Measurements from ENCODE around the gene MAPT. TPM values are rescaled to one million over a fixed set of nuclear protein-coding genes. Genes with fewer than 3 reads are reported as not detected.

MAPT gene
- total RNA-seq, 1 experiment from 2014 or later = 1.6 TPM

DNA sequence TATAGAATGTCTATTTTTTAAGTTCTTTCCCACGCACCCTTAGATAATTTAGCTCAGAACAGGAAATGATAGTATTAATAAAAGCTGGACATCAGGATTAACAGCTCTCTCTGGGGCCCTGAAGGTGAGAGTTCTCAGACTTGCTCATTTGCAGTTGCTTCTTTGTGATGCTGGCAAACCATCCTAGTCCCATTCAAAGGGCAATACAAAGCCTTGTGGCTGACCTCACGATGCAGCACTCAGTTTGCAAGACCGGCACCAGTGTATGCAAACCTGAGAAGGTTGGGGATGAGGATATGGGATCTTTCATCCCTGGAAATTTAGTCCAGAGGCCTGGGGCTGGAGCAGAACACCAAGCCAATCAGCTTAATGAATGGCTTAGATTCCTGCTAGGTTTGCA is 134.0 kb downstream of the MAPT start:
- H3K27ac Mint-ChIP-seq (ENCODE audit: unreplicated experiment) = peak overlapping the region; percentile 15
- no peak for TF ChIP-seq CTCF (IDR thresholded peaks at IDR 0.05; ENCODE audit: unreplicated experiment)
- H3K4me3 Mint-ChIP-seq (ENCODE audit: low read depth, unreplicated experiment) = no peak overlapping the region
- DNase-seq = no peak
- H3K4me1 Mint-ChIP-seq (ENCODE audit: low read depth, unreplicated experiment) = no peaks in the 10 kb centered on the region
- no peaks in the 10 kb centered on the region for H3K27me3 Mint-ChIP-seq (ENCODE audit: unreplicated experiment)
- intact Hi-C loops (cut with micrococcal nuclease; ENCODE audit: unreplicated experiment) = no loop called here
- H3K9me3 Mint-ChIP-seq (ENCODE audit: low read depth, unreplicated experiment) = no peaks in the 10 kb centered on the region
- CTCF ChIA-PET = no interaction called here
- peaks cover 83% of the 10 kb centered on the region for H3K36me3 Mint-ChIP-seq (ENCODE audit: insufficient read depth, unreplicated experiment)
- BruUV-seq (replicated peaks) = no TSS peak

DNA sequence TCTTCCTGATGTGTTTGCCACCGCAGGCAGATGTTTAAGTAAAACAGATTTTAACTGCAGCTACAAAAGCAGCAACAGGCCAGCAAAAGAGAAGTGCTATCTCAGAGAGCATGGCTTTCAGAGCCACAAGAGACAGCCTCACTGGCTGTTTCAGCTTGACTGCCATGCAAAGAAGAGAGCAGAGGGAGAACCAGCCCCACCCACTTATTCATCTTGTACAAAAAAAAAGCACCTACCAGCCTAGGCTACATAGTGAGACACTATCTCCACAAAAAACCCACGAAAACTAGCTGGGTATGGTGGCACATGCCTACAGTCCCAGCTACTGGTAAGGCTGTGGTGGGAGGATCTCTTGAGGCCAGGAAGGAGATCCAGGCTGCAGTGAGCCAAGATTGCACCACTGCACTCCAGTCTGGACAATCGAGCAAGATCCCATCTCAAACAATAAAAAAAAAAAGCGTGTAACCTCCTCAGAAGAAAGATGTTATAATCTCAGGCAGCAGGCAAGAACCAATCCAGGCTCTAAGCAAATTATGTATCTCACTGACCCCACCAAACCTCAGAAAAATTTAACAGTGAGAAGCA is 134.7 kb downstream of the MAPT start:
- CTCF ChIA-PET = no interaction called here
- H3K36me3 Mint-ChIP-seq (ENCODE audit: insufficient read depth, unreplicated experiment) = peaks cover 85% of the 10 kb centered on the region
- no peak for TF ChIP-seq CTCF (IDR thresholded peaks at IDR 0.05; ENCODE audit: unreplicated experiment)
- no peaks in the 10 kb centered on the region for H3K4me1 Mint-ChIP-seq (ENCODE audit: low read depth, unreplicated experiment)
- no peaks in the 10 kb centered on the region for H3K9me3 Mint-ChIP-seq (ENCODE audit: low read depth, unreplicated experiment)
- no TSS peak for BruUV-seq (replicated peaks)
- DNase-seq = no peak
- no peak overlapping the region for H3K27ac Mint-ChIP-seq (ENCODE audit: unreplicated experiment)
- intact Hi-C loops (cut with micrococcal nuclease; ENCODE audit: unreplicated experiment) = no loop called here
- H3K4me3 Mint-ChIP-seq (ENCODE audit: low read depth, unreplicated experiment) = no peak overlapping the region
- H3K27me3 Mint-ChIP-seq (ENCODE audit: unreplicated experiment) = no peaks in the 10 kb centered on the region

GRCh38 chr17:46029627-46030026 is 135.3 kb downstream of the MAPT start:
- Mint-ChIP-seq H3K36me3 (ENCODE audit: insufficient read depth, unreplicated experiment) (peaks cover 84% of the 10 kb centered on the region), H3K27ac (ENCODE audit: unreplicated experiment) (no peak overlapping the region), H3K4me1 (ENCODE audit: low read depth, unreplicated experiment) (no peaks in the 10 kb centered on the region), H3K27me3 (ENCODE audit: unreplicated experiment) (no peaks in the 10 kb centered on the region), H3K9me3 (ENCODE audit: low read depth, unreplicated experiment) (no peaks in the 10 kb centered on the region), H3K4me3 (ENCODE audit: low read depth, unreplicated experiment) (no peak overlapping the region)
- intact Hi-C loops (cut with micrococcal nuclease; ENCODE audit: unreplicated experiment) = no loop called here
- BruUV-seq (replicated peaks) = no TSS peak
- CTCF ChIA-PET = interaction anchor here (0.6 kb wide), 1 partner anchor 19 kb away, joined by 3 read pairs; no protein-coding TSS in a partner anchor
- DNase-seq = no peak
- no peak for TF ChIP-seq CTCF (IDR thresholded peaks at IDR 0.05; ENCODE audit: unreplicated experiment)

DNA sequence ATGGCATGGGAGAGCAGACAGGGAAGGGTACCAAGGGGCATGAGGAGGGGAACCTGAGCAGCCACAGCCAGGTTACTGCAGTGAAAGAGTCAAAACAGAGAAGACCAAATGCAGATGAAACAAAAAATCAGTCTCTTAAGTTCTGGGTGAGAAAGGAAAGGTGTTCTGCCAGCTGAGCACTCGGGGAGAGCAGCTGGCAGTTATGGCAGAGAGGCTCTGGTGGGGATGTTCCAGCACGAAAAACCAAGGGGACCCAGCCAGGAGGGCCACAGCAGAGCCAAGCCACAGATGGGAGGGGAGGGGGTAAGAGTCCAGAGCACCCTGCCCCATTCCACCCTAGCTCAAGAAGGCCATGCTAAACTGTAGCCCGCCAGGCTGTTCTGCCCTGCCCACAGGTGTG is 136.4 kb downstream of the MAPT start:
- no peak overlapping the region for H3K27ac Mint-ChIP-seq (ENCODE audit: unreplicated experiment)
- H3K36me3 Mint-ChIP-seq (ENCODE audit: insufficient read depth, unreplicated experiment) = peaks cover 85% of the 10 kb centered on the region
- H3K4me3 Mint-ChIP-seq (ENCODE audit: low read depth, unreplicated experiment) = no peak overlapping the region
- no peaks in the 10 kb centered on the region for H3K27me3 Mint-ChIP-seq (ENCODE audit: unreplicated experiment)
- H3K4me1 Mint-ChIP-seq (ENCODE audit: low read depth, unreplicated experiment) = no peaks in the 10 kb centered on the region
- CTCF ChIA-PET = interaction anchor here (0.6 kb wide), 1 partner anchor 175 kb away, joined by 3 read pairs; no protein-coding TSS in a partner anchor
- no peaks in the 10 kb centered on the region for H3K9me3 Mint-ChIP-seq (ENCODE audit: low read depth, unreplicated experiment)
- TF ChIP-seq CTCF (IDR thresholded peaks at IDR 0.05; ENCODE audit: unreplicated experiment) = no peak
- no peak for DNase-seq
- intact Hi-C loops (cut with micrococcal nuclease; ENCODE audit: unreplicated experiment) = no loop called here
- no TSS peak for BruUV-seq (replicated peaks)

All from Calu3 (cell line).